Epithelial cell of proximal tubule (primary cell): Measurements from ENCODE around the gene ACAA2. TPM values are rescaled to one million over a fixed set of nuclear protein-coding genes. Genes with fewer than 3 reads are reported as not detected.
A peak's percentile ranks its signal among the peaks of the same experiment; 100 is the strongest.
"Not testable (repeated sequence)": the region's sequence is repeated elsewhere in the genome, so short reads cannot be mapped to it uniquely, and the experiment has no call there.

Experiments
- DNase-seq: peaks from one replicate; pipeline ENCODE4 v3.0.0-alpha.2; 2011; ENCODE audit warnings: low read depth
- H3K4me3 ChIP-seq: 2 replicates; pipeline ENCODE4 v1.5.1; 2011; ENCODE audit warnings: low read depth, mild to moderate bottlenecking, low read length
- CTCF ChIP-seq: conservative IDR thresholded peaks from 2 replicates; pipeline ENCODE4 v1.5.1; 2012; ENCODE audit warnings: low read depth, mild to moderate bottlenecking, low read length
- total RNA-seq: library from RNA; depleted of rRNA; stranded (reverse); fragments of >200 nt; gene quantifications from 2 replicates; pipeline ENCODE4 v1.2.3, GENCODE V29; 2015

Gene ACAA2
- total RNA-seq, 1 donor from 2014 or later = 92.3 TPM

- peak; percentile 82 for DNase-seq
- peak; percentile 14 for TF ChIP-seq CTCF
- no peak overlapping the region for H3K4me3 ChIP-seq
Measured at GRCh38 chr18:49839012-49839411, 25.7 kb upstream of the ACAA2 start.

GRCh38 chr18:49838381-49838780 lies 25.0 kb upstream of the ACAA2 start:
- no peak for DNase-seq
- H3K4me3 ChIP-seq = no peak overlapping the region
- no peak for TF ChIP-seq CTCF

- no peak for DNase-seq
- TF ChIP-seq CTCF = no peak
- no peak overlapping the region for H3K4me3 ChIP-seq
Measured at GRCh38 chr18:49837889-49838288, 24.6 kb upstream of the ACAA2 start.

GRCh38 chr18:49837316-49837835 lies 24.0 kb upstream of the ACAA2 start:
- H3K4me3 ChIP-seq, DNase-seq: not testable (repeated sequence)

GRCh38 chr18:49835405-49835804 lies 22.1 kb upstream of the ACAA2 start:
- no peak overlapping the region for H3K4me3 ChIP-seq
- DNase-seq = no peak
- TF ChIP-seq CTCF = no peak

GRCh38 chr18:49834258-49834657 lies 20.9 kb upstream of the ACAA2 start:
- DNase-seq = no peak
- H3K4me3 ChIP-seq = no peak overlapping the region
- no peak for TF ChIP-seq CTCF

- H3K4me3 ChIP-seq = no peak overlapping the region
- TF ChIP-seq CTCF = no peak
- DNase-seq = no peak
Measured at GRCh38 chr18:49833814-49834213, 20.5 kb upstream of the ACAA2 start.
